HepG2 (cell line): ENCODE results near the gene PLEKHG4. TPM values are rescaled to one million over a fixed set of nuclear protein-coding genes. Genes with fewer than 3 reads are reported as not detected.

Source experiments
- ATAD3A ChIP-seq: sonication (generic); formaldehyde crosslinking; IDR thresholded peaks from 2 replicates; pipeline ENCODE4 v1.4.0; 2020; ENCODE audit warnings: missing genetic modification reagents
- CCDC6 ChIP-seq: sonication (generic); formaldehyde crosslinking; IDR thresholded peaks from 2 replicates; pipeline ENCODE4 v1.8.1; 2022; ENCODE audit warnings: mild to moderate bottlenecking, missing genetic modification reagents, moderate library complexity
- EED ChIP-seq: sonication (generic); formaldehyde crosslinking; IDR thresholded peaks from 2 replicates; pipeline ENCODE4 v1.5.0; 2020; ENCODE audit warnings: mild to moderate bottlenecking, missing genetic modification reagents
- EZH2 ChIP-seq: conservative IDR thresholded peaks from 2 replicates; pipeline ENCODE4 v1.6.1; 2012; ENCODE audit warnings: mild to moderate bottlenecking, low read depth, low read length, moderate library complexity
- HNRNPUL1 ChIP-seq: fragments of 200-400 bp; formaldehyde crosslinking; IDR thresholded peaks from 2 replicates; pipeline ENCODE4 v1.6.1; 2017; ENCODE audit warnings: low read depth, mild to moderate bottlenecking, low read length, moderate library complexity
- HOXD1 ChIP-seq: sonication (generic); formaldehyde crosslinking; IDR thresholded peaks from 2 replicates; pipeline ENCODE4 v1.5.0; 2020; ENCODE audit warnings: missing genetic modification reagents
- KMT2A ChIP-seq: sonication (generic); formaldehyde crosslinking; IDR thresholded peaks from 2 replicates; pipeline ENCODE4 v1.4.0; 2020; ENCODE audit warnings: missing genetic modification reagents
- NPAS2 ChIP-seq: sonication (generic); formaldehyde crosslinking; IDR thresholded peaks from 2 replicates; pipeline ENCODE4 v1.8.0; 2022; ENCODE audit warnings: mild to moderate bottlenecking, missing genetic modification reagents, borderline replicate concordance
- NR2F6 ChIP-seq, 2 experiments: IDR thresholded peaks; 2 replicates each; pipeline ENCODE4 v1.6.1; 2016; ENCODE audit warnings: antibody characterized with exemption in 1 of 2, mild to moderate bottlenecking in 1 of 2
- NR3C1 ChIP-seq: sonication (generic); formaldehyde crosslinking; IDR thresholded peaks from 2 replicates; pipeline ENCODE4 v1.4.0; 2020; ENCODE audit warnings: missing genetic modification reagents
- POGK ChIP-seq: sonication (generic); formaldehyde crosslinking; conservative IDR thresholded peaks from 2 replicates; pipeline ENCODE4 v1.8.0; 2022; ENCODE audit warnings: mild to moderate bottlenecking, moderate library complexity, missing genetic modification reagents
- SIN3A ChIP-seq: IDR thresholded peaks from 2 replicates; pipeline ENCODE4 v1.6.1; 2011; ENCODE audit warnings: low read depth, mild to moderate bottlenecking, control low read depth, low read length, borderline replicate concordance
- SIN3B ChIP-seq: fragments of 150-350 bp; IDR thresholded peaks from 2 replicates; pipeline ENCODE4 v1.6.1; 2014; ENCODE audit warnings: low read length
- SNAPC2 ChIP-seq: sonication (generic); formaldehyde crosslinking; IDR thresholded peaks from 2 replicates; pipeline ENCODE4 v1.8.1; 2022; ENCODE audit warnings: mild to moderate bottlenecking, missing genetic modification reagents
- TEAD2 ChIP-seq: sonication (generic); formaldehyde crosslinking; IDR thresholded peaks from 2 replicates; pipeline ENCODE4 v1.9.0; 2021; ENCODE audit warnings: missing genetic modification reagents
- XRCC5 ChIP-seq: fragments of 200-400 bp; formaldehyde crosslinking; optimal IDR thresholded peaks from 2 replicates; pipeline ENCODE3; 2017; ENCODE audit warnings: mild to moderate bottlenecking, low read length
- ZBTB39 ChIP-seq: sonication (generic); formaldehyde crosslinking; IDR thresholded peaks from 2 replicates; pipeline ENCODE4 v1.5.0; 2020; ENCODE audit warnings: missing genetic modification reagents
- ZHX2 ChIP-seq, 2 experiments: sonication (generic) in 1 of 2; formaldehyde crosslinking in 1 of 2; IDR thresholded peaks; 2 replicates each; pipeline versions ENCODE4 v1.6.1 to v1.9.0; 2014 to 2022; ENCODE audit warnings: antibody characterized with exemption in 1 of 2, borderline replicate concordance in 1 of 2, inconsistent platforms in 1 of 2, low read depth in 1 of 2, missing genetic modification reagents in 1 of 2
- ZNF20 ChIP-seq: sonication (generic); formaldehyde crosslinking; IDR thresholded peaks from 2 replicates; pipeline ENCODE4 v1.4.0; 2020; ENCODE audit warnings: mild to moderate bottlenecking, moderate library complexity, missing genetic modification reagents
- ZNF337 ChIP-seq: sonication (generic); formaldehyde crosslinking; IDR thresholded peaks from 2 replicates; pipeline ENCODE4 v1.5.1; 2020; ENCODE audit warnings: missing genetic modification reagents, low read depth, mild to moderate bottlenecking, borderline replicate concordance
- ZNF619 ChIP-seq: sonication (generic); formaldehyde crosslinking; IDR thresholded peaks from 2 replicates; pipeline ENCODE4 v1.4.0; 2020; ENCODE audit warnings: mild to moderate bottlenecking, missing genetic modification reagents
- ZSCAN22 ChIP-seq: sonication (generic); formaldehyde crosslinking; IDR thresholded peaks from 2 replicates; pipeline ENCODE4 v1.4.0; 2020; ENCODE audit warnings: mild to moderate bottlenecking, missing genetic modification reagents
- polyA plus RNA-seq, 8 experiments: library from polyadenylated mRNA; depleted of rRNA in 3 of 8; stranded (reverse) in 7 of 8; unstranded in 1 of 8; fragments of >200 nt; fragmentation: Illumina TruSeq in 4 of 8; extraction: Trizol in 4 of 8; gene quantifications; 2 replicates each; pipeline versions ENCODE4 v1.2.1 to v1.2.3, GENCODE V29; 2011 to 2016; ENCODE audit warnings: low read depth in 4 of 8, missing spikeins in 1 of 8, mixed read lengths in 1 of 8; ENCODE audit not compliant: insufficient read depth in 1 of 8
- total RNA-seq, 5 experiments: library from RNA; depleted of rRNA; stranded (reverse); fragments of >200 nt; fragmentation: Illumina TruSeq; extraction: Trizol; gene quantifications; 2 replicates each; pipeline ENCODE4 v1.2.3, GENCODE V29; 2016; ENCODE audit warnings: low read depth in 1 of 5

PLEKHG4 gene
- total and polyA plus RNA-seq, 2 of the 13 experiments (the other 11 are each of a cell fraction or from before 2014, with no cell fraction given) = 7.1 to 13.6 TPM

GRCh38 chr16:67278773-67279295 lies 498 bp upstream of the PLEKHG4 start (continued):
- TF ChIP-seq ZHX2 (IDR thresholded peaks at IDR 0.05; ENCODE audit: low read depth) (no peak), ZHX2 (CRISPR knock-in tag; IDR thresholded peaks at IDR 0.05; ENCODE audit: borderline replicate concordance) (no peak), SIN3A (no peak), XRCC5 (no peak), NR2F6 (IDR thresholded peaks at IDR 0.05) (no peak), NR2F6 (CRISPR knock-in tag; IDR thresholded peaks at IDR 0.05) (no peak), EZH2 (no peak), ATAD3A (CRISPR knock-in tag) (no peak), ZNF619 (CRISPR knock-in tag) (peak; percentile 76; the same call in 1 of the 2 replicates), ZNF337 (CRISPR knock-in tag) (no peak), SNAPC2 (CRISPR knock-in tag) (no peak), ZNF20 (CRISPR knock-in tag) (no peak), KMT2A (CRISPR knock-in tag) (peak; percentile 42; the same call in 1 of the 2 replicates), ZSCAN22 (CRISPR knock-in tag) (0 out of 2 replicates have a peak, but pooled peaks have one; percentile 7), ZBTB39 (0 out of 2 replicates have a peak, but pooled peaks have one; percentile 1), CCDC6 (no peak), POGK (CRISPR knock-in tag) (no peak), HNRNPUL1 (no peak), SIN3B (no peak), TEAD2 (CRISPR knock-in tag) (peak; percentile 87), EED (CRISPR knock-in tag) (no peak), HOXD1 (peak; percentile 82; the same call in 1 of the 2 replicates), NPAS2 (no peak), NR3C1 (CRISPR knock-in tag) (no peak)
